Vagina (tissue), 2 donors: ENCODE data around the gene PASK. TPM values are rescaled to one million over a fixed set of nuclear protein-coding genes. Genes with fewer than 3 reads are reported as not detected.

Experiments
- DNase-seq, 2 donors: peaks; one replicate each; pipeline ENCODE4 v3.0.0-alpha.2; 2017; ENCODE audit errors: extremely low spot score in 2 of 2
- H3K27ac ChIP-seq: fragments of 200-600 bp; sonication (generic); one replicate; pipeline ENCODE4 v1.5.1; 2019
- H3K27me3 ChIP-seq: fragments of 200-600 bp; sonication (generic); one replicate; pipeline ENCODE4 v1.5.1; 2019
- H3K36me3 ChIP-seq, 2 donors: fragments of 200-600 bp; sonication (generic); one replicate each; pipeline ENCODE4 v1.5.1; 2017 to 2019
- H3K4me1 ChIP-seq: fragments of 200-600 bp; sonication (generic); one replicate; pipeline ENCODE4 v1.5.1; 2019
- H3K4me3 ChIP-seq, 2 donors: fragments of 200-600 bp; sonication (generic); 1 replicate in 1 of 2; 2 replicates in 1 of 2; pipeline ENCODE4 v1.5.1; 2016 to 2019
- H3K9me3 ChIP-seq: fragments of 200-600 bp; sonication (generic); one replicate; pipeline ENCODE4 v1.5.1; 2019
- POLR2A ChIP-seq, 2 donors: fragments of 450-650 bp; IDR thresholded peaks; one replicate each; pipeline ENCODE4 v1.6.1; 2017; ENCODE audit warnings: antibody characterized with exemption in 2 of 2, mild to moderate bottlenecking in 2 of 2, moderate library complexity in 2 of 2
- POLR2AphosphoS5 ChIP-seq, 2 donors: sonication (generic); formaldehyde crosslinking; IDR thresholded peaks; one replicate each; pipeline ENCODE4 v1.9.0; 2017; ENCODE audit warnings: antibody characterized with exemption in 2 of 2, mild to moderate bottlenecking in 2 of 2, low read depth in 1 of 2; ENCODE audit not compliant: insufficient read depth in 1 of 2
- intact Hi-C: fragments of 100-400 bp; cut with DNase I; formaldehyde crosslinking; loops from one replicate; pipeline ENCODE4 v1.15.1; 2023
- total RNA-seq: library from RNA; depleted of rRNA; stranded (reverse); fragments of >200 nt; gene quantifications from one replicate; pipeline ENCODE4 v1.2.3, GENCODE V29; 2016
- TF ChIP-seq, protein P1 (sequence below), 3 experiments: fragments of 450-650 bp in 2 of 3; fragments of 200-600 bp in 1 of 3; sonication (generic) in 1 of 3; IDR thresholded peaks; one replicate each; pipeline ENCODE4 v1.5.1; 2017 to 2019; ENCODE audit warnings: antibody characterized with exemption in 3 of 3, mild to moderate bottlenecking in 2 of 3, moderate library complexity in 2 of 3

PASK gene
- total RNA-seq, 1 donor from 2014 or later, result 6.4 TPM

DNA sequence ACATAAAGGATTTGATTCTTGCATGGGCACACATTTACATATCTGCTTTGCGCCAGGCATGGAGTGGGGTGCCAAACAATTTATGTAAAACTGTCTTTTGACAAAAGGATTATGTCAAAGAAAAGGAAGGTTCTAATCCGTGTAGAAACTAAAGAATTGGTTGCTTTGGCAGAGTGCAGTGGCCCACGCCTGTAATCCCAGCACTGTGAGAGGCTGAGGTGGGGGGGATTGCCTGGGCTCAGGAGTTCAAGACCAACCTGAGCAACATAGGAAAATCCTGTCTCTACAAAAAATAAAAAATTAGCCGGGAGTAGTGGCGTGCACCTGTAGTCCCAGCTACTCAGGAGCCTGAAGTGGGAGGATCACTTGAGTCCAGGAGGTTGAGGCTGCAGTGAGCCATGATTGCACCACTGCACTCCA, 46.1 kb downstream of the PASK start:
- Histone ChIP-seq H3K27me3 (no peaks in the 10 kb centered on the region), H3K36me3 (peaks cover 0 to 15% of the 10 kb centered on the region in 2 donors), H3K27ac (peak overlapping the region; percentile 86), H3K4me3 (peak overlapping the region; percentile 67 to 93), H3K9me3 (no peaks in the 10 kb centered on the region), H3K4me1 (peaks cover 31% of the 10 kb centered on the region)
- TF ChIP-seq POLR2AphosphoS5 (IDR thresholded peaks at IDR 0.05; ENCODE audit: insufficient read depth in 1 of 2, low read depth in 1 of 2), result no peak
- TF ChIP-seq, protein P1, sequence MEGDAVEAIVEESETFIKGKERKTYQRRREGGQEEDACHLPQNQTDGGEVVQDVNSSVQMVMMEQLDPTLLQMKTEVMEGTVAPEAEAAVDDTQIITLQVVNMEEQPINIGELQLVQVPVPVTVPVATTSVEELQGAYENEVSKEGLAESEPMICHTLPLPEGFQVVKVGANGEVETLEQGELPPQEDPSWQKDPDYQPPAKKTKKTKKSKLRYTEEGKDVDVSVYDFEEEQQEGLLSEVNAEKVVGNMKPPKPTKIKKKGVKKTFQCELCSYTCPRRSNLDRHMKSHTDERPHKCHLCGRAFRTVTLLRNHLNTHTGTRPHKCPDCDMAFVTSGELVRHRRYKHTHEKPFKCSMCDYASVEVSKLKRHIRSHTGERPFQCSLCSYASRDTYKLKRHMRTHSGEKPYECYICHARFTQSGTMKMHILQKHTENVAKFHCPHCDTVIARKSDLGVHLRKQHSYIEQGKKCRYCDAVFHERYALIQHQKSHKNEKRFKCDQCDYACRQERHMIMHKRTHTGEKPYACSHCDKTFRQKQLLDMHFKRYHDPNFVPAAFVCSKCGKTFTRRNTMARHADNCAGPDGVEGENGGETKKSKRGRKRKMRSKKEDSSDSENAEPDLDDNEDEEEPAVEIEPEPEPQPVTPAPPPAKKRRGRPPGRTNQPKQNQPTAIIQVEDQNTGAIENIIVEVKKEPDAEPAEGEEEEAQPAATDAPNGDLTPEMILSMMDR (IDR thresholded peaks at IDR 0.05), result no peak
- TF ChIP-seq POLR2A (IDR thresholded peaks at IDR 0.05), result no peak
- intact Hi-C loops, result loop anchor here (10.0 kb wide), 1 partner anchor 112 kb away; no protein-coding TSS in a partner anchor
- peak in 1 of 2 donors; percentile 31 for DNase-seq

DNA sequence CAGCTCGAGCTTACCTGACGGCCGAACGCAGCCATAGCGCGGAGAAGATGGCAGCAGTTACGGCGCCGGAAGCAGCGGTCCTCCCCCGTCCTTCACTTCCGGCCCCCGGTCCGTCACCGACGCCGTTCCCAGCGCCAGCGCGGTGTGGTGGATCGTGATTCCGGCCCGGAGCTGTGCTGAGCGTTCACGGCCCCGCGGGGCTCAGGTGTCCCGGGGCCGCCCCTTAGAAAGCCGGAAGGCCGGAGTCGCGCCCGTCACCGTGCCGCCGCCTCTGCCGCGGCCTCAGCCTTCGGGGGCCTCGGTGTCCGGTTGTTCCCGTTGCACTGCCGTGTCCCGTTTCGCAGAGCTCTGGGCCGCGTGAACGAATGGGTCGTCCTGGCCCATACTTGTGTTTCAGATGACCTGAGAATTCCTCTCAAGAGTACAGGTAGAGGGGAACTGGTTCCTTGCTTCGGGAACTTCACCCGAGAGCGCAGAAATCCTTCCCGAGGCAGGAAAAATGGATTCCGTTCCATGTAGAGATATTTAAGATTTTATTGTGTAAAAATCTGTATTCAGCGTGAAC, 47.0 kb downstream of the PASK start, which contains the start of gene MTERF4:
Gene MTERF4 (minus strand): TSS at position 49 of the 565 bp plus-strand sequence. CDS start 14 bp downstream, at position 35.
- DNase-seq, result peak in 1 of 2 donors; percentile 89
- Histone ChIP-seq H3K4me1 (peaks cover 31% of the 10 kb centered on the region), H3K9me3 (no peaks in the 10 kb centered on the region), H3K27me3 (no peaks in the 10 kb centered on the region), H3K27ac (peak within 1 kb of the TSS; percentile 86), H3K4me3 (peak within 1 kb of the TSS; percentile 67 to 93), H3K36me3 (peaks cover 0 to 20% of the 10 kb centered on the region in 2 donors)
- intact Hi-C loops, result loop anchor here (10.0 kb wide), 1 partner anchor 112 kb away; no protein-coding TSS in a partner anchor
- TF ChIP-seq POLR2AphosphoS5 (IDR thresholded peaks at IDR 0.05; ENCODE audit: insufficient read depth in 1 of 2, low read depth in 1 of 2) (peak; percentile 88), POLR2A (IDR thresholded peaks at IDR 0.05) (no peak)

DNA sequence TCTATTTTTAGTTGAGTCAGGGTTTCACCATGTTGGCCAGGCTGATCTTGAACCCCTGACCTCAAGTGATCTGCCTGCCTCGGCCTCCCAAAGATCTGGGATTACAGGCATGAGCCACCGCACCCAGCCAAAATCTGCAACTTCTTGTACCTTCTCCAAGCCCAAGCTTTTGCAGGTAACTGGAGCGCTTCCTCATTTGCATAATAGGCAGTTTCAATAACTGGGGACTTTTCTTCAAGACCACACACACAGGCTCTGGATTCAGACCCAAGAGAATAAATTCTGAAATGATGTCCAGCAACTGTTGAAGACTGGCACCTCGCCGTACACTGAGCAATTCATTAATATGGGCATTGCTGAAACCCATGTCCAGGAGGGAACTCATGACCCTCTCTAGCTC, 50.0 kb downstream of the PASK start:
- Histone ChIP-seq H3K9me3 (no peaks in the 10 kb centered on the region), H3K27me3 (no peaks in the 10 kb centered on the region), H3K4me1 (peaks cover 31% of the 10 kb centered on the region), H3K27ac (no peak overlapping the region), H3K4me3 (no peak overlapping the region), H3K36me3 (peaks cover 0 to 38% of the 10 kb centered on the region in 2 donors)
- peak in 1 of 2 donors; percentile 19 for DNase-seq
- intact Hi-C loops, result no loop called here
- TF ChIP-seq POLR2A (IDR thresholded peaks at IDR 0.05) (no peak), POLR2AphosphoS5 (IDR thresholded peaks at IDR 0.05; ENCODE audit: insufficient read depth in 1 of 2, low read depth in 1 of 2) (no peak)
- TF ChIP-seq, protein P1 (IDR thresholded peaks at IDR 0.05), result no peak

DNA sequence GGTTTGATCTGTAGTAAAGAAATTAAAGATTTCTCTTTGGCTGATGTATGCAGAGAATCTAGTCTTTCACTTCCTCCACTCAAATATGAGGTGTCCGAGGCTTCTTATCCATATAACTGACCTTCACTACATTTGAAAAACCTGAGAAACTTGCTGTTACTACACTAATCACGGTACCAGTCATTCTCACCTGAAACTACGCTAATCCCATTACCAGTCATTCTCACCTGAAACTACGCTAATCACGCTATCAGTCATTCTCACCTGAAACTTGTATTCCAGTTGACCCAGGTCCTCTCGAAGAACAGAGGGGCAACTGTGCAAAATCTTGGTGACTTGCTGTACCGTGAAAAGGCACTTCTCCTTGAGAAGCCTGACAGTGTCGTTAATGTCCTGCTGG, 52.3 kb downstream of the PASK start:
- peaks cover 0 to 56% of the 10 kb centered on the region in 2 donors for H3K36me3 ChIP-seq
- intact Hi-C loops, result no loop called here
- no peaks in the 10 kb centered on the region for H3K9me3 ChIP-seq
- DNase-seq, result peak in 1 of 2 donors; percentile 11
- peaks cover 20% of the 10 kb centered on the region for H3K4me1 ChIP-seq
- H3K4me3 ChIP-seq, result no peak overlapping the region
- H3K27ac ChIP-seq, result no peak overlapping the region
- no peak for TF ChIP-seq POLR2AphosphoS5 (IDR thresholded peaks at IDR 0.05; ENCODE audit: insufficient read depth in 1 of 2, low read depth in 1 of 2)
- no peaks in the 10 kb centered on the region for H3K27me3 ChIP-seq

DNA sequence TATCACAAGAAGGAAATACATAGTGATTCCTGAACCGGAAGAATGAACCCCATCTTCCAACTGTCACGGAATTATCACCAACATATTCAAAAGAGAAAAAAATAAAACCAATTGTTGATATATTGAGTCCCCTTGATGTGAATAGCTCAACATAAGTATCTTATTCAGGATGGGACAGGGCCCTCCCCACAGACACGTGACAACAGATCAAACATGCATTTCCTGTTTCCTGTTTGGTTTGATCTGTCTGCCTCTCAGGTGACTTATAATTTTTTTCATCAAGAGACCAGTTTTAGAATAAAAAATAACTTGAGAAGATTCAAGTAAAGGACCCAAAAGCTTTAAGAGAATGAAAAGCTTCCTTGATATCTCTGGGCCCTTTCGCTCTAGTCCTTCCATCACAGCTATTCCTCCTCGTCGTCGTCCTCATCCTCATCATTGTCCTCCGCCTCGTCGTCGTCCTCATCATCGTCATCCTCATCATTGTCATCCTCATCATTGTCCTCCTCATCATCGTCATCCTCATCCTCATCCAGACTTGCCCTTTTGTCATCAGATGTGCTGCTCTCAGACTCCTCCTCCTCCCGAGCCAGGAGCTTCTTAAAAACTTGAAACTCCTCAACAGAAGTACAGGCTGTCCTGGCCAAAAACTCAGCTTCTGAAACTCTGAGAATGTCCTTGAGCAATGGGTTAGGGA, 53.5 kb downstream of the PASK start:
- Histone ChIP-seq H3K4me3 (no peak overlapping the region), H3K36me3 (peaks cover 0 to 56% of the 10 kb centered on the region in 2 donors), H3K4me1 (peaks cover 11% of the 10 kb centered on the region), H3K27me3 (no peaks in the 10 kb centered on the region), H3K27ac (no peak overlapping the region), H3K9me3 (no peaks in the 10 kb centered on the region)
- TF ChIP-seq, protein P1 (IDR thresholded peaks at IDR 0.05), result no peak
- TF ChIP-seq POLR2A (IDR thresholded peaks at IDR 0.05), result no peak
- TF ChIP-seq POLR2AphosphoS5 (IDR thresholded peaks at IDR 0.05; ENCODE audit: insufficient read depth in 1 of 2, low read depth in 1 of 2), result no peak
- intact Hi-C loops, result no loop called here
- no peak for DNase-seq
